T47D (cell line): ENCODE results near the gene LRRC3.
A peak's percentile ranks its signal among the peaks of the same experiment; 100 is the strongest.
"Not testable (repeated sequence)": the region's sequence is repeated elsewhere in the genome, so short reads cannot be mapped to it uniquely, and the experiment has no call there.

ENCODE experiments used
- DNase-seq, 2 experiments: peaks; one replicate each; pipeline versions ENCODE4 v3.0.0 to v3.0.0-alpha.2; 2011 to 2012; ENCODE audit warnings: low read depth in 1 of 2, low spot score in 1 of 2
- JUND ChIP-seq: IDR thresholded peaks from 2 replicates; pipeline ENCODE4 v1.6.1; 2012; ENCODE audit warnings: low read depth
- in situ Hi-C: cut with HindIII; loops from 2 replicates; pipeline ENCODE4 v1.10.0; 2016; ENCODE audit warnings: low sequenced_read_pairs, low pct_unique_long_range_greater_than_20kb

The LRRC3 gene

DNA sequence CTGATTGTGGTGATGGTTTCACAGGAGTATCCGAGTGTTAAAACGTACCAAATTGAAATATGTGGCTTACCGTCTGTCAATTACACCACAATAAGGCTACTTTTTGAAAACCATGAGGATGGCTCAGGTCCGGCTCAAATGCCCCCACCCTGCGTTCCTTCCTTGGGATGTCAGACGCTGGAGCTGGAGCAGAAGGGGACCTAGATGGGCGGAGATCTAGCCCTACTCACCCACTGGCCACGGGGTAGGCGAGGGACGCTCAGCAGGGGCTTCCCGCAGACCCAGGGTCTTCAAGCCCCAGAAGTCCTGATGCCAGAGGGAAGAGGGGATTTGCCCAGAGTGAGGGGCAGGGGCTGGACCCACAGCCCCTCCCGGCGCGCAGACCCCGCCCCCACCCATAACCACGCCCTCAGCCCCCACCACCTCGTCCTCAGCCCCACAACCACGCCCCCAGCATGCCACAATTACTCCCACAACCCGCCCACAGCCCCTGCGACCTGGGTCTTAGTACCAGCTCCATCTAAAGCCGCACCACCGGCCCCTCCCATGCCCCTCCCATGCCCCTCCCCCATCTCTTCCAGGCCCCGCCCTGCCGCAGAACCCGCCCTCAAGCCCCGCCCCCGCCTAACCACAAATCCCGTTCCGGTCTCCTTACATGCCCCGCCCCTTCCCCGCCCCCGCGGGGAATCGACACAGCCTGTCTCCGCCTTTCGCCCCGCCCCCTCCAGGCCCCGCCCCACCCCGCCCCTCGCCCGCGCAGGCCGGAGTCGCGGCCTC lies at the start of gene LRRC3:
TSS of gene LRRC3 (plus strand) at position 764 of the 777 bp plus-strand sequence. CDS start 1,135 bp downstream, outside the sequence.
- TF ChIP-seq JUND: no peak
- in situ Hi-C loops: no loop called here
- DNase-seq: peak; percentile 95 to 97

- in situ Hi-C loops: no loop called here
- TF ChIP-seq JUND: no peak
- no peak for DNase-seq
Measured at GRCh38 chr21:44405948-44406872, 49.1 kb upstream of the LRRC3 start.

DNA sequence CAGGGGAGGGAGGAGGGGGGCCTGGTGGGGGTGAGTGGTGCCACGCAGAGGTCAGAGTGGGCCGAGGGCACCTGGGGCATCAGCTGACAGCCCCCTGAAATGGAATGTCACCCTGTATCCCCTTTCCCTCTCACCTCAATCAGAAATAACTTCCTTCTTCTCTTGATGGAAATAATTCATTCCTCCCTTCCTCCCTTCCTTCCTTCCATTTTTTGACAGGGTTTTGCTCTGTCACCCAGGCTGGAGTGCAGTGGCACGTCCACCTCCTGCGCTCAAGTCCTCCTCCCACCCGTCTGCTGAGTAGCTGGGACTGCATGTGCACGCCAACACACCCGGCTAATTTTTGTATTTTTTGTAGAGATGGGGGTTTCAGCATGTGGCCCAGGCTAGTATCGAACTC lies 48.4 kb upstream of the LRRC3 start:
- in situ Hi-C loops: no loop called here
- DNase-seq: no peak
- TF ChIP-seq JUND: no peak

- in situ Hi-C loops: no loop called here
- no peak for TF ChIP-seq JUND
- DNase-seq: no peak
Measured at GRCh38 chr21:44407493-44407892, 47.8 kb upstream of the LRRC3 start.

GRCh38 chr21:44408226-44408625 lies 47.1 kb upstream of the LRRC3 start:
- in situ Hi-C loops: no loop called here
- DNase-seq: no peak
- TF ChIP-seq JUND: no peak

GRCh38 chr21:44413566-44414290 lies 41.6 kb upstream of the LRRC3 start:
- DNase-seq: no peak

GRCh38 chr21:44414291-44415072 lies 40.8 kb upstream of the LRRC3 start:
- in situ Hi-C loops: no loop called here

More at GRCh38 chr21:44413566-44414290, 41.6 kb upstream of the LRRC3 start:
- TF ChIP-seq JUND: no peak
- in situ Hi-C loops: no loop called here

GRCh38 chr21:44415073-44416025 lies 40.0 kb upstream of the LRRC3 start:
- in situ Hi-C loops: no loop called here
- no peak for DNase-seq
- TF ChIP-seq JUND: no peak

More at GRCh38 chr21:44414291-44415072, 40.8 kb upstream of the LRRC3 start:
- no peak for DNase-seq
- no peak for TF ChIP-seq JUND

DNA sequence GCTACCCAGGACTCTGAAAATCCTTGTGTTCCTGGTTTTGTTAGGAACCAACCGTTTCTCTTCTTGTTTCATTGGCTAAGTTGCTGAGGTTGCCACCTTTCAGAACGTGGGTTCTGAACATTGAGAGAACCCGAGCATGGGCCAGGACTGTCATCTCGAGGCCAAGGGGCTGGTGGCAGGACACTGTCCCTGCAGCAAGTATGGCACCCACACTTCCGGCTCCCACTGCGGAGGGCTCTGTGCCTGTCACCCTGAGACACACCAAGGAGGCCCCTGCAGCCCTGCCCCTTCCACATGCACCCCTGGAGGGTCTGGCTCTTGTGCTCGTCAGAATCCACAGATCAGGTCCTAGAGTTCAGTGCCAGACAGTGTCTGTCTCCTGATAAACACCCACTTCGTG lies 39.1 kb upstream of the LRRC3 start:
- no peak for TF ChIP-seq JUND
- no peak for DNase-seq
- in situ Hi-C loops: no loop called here

GRCh38 chr21:44417621-44418107 lies 37.6 kb upstream of the LRRC3 start:
- in situ Hi-C loops, DNase-seq: not testable (repeated sequence)
